B cell (primary cell): Measurements from ENCODE around the gene PGM5. TPM values are rescaled to one million over a fixed set of nuclear protein-coding genes. Genes with fewer than 3 reads are reported as not detected.
A peak's percentile ranks its signal among the peaks of the same experiment; 100 is the strongest.
"Not testable (repeated sequence)": the region's sequence is repeated elsewhere in the genome, so short reads cannot be mapped to it uniquely, and the experiment has no call there.

ENCODE experiments used
- ATAC-seq: fragments of 200-7000 bp; cut with Tn5 transposase; one replicate; pipeline ENCODE4 v1.10.0; 2021; ENCODE audit warnings: low read depth, mild to moderate bottlenecking, moderate number of reproducible peaks, moderate library complexity
- CTCF ChIA-PET: fragments of 350-600 bp; sonication (Branson Sonifier 250); formaldehyde crosslinking; loops from one replicate; lab custom pipeline; 2021; ENCODE audit warnings: antibody characterized with exemption, inconsistent platforms; lab: Charles Lee
- POLR2A ChIA-PET: fragments of 350-600 bp; sonication (Branson Sonifier 250); formaldehyde crosslinking; loops from one replicate; lab custom pipeline; 2021; ENCODE audit warnings: antibody characterized with exemption; lab: Charles Lee
- DNase-seq: peaks from one replicate; pipeline ENCODE4 v3.0.0; 2013
- H2AFZ ChIP-seq: 2 replicates; pipeline ENCODE4 v1.6.1; 2012; ENCODE audit warnings: mild to moderate bottlenecking, low read depth, low read length; ENCODE audit not compliant: insufficient read depth, poor library complexity, severe bottlenecking
- H3K27ac ChIP-seq, 2 donors: 1 replicate in 1 of 2; 2 replicates in 1 of 2; pipeline ENCODE4 v1.5.1; 2012 to 2013; ENCODE audit warnings: low read length in 2 of 2, mild to moderate bottlenecking in 2 of 2, moderate library complexity in 1 of 2
- H3K27me3 ChIP-seq, 4 experiments: fragments of 200-600 bp in 1 of 4; sonication (generic) in 1 of 4; replicated peaks in 1 of 4; 1 replicate in 2 of 4; 2 replicates in 2 of 4; pipeline versions ENCODE4 v1.6.1 to v1.7.0; 2013 to 2016; ENCODE audit warnings: low read length in 3 of 4, mild to moderate bottlenecking in 2 of 4, mixed read lengths in 1 of 4, moderate library complexity in 1 of 4; ENCODE audit not compliant: insufficient read depth in 4 of 4, control insufficient read depth in 3 of 4; ENCODE audit errors: control extremely low read depth in 1 of 4
- H3K36me3 ChIP-seq, 2 experiments: replicated peaks in 1 of 2; 1 replicate in 1 of 2; 2 replicates in 1 of 2; pipeline versions ENCODE4 v1.6.1 to v1.7.1; 2013; ENCODE audit warnings: low read length in 1 of 2; ENCODE audit not compliant: insufficient read depth in 2 of 2, control insufficient read depth in 1 of 2; ENCODE audit errors: control extremely low read depth in 1 of 2, extremely low read depth in 1 of 2
- H3K4me1 ChIP-seq, 2 donors: fragments of 200-600 bp in 1 of 2; sonication (generic) in 1 of 2; 1 replicate in 1 of 2; 2 replicates in 1 of 2; pipeline versions ENCODE4 v1.5.1 to v1.6.1; 2013 to 2017; ENCODE audit warnings: low read length in 2 of 2; ENCODE audit not compliant: control insufficient read depth in 2 of 2, insufficient read depth in 2 of 2
- H3K4me2 ChIP-seq: replicated peaks from 2 replicates; pipeline ENCODE3; 2012; ENCODE audit warnings: mild to moderate bottlenecking, low read depth, low read length; ENCODE audit not compliant: poor library complexity, severe bottlenecking
- H3K4me3 ChIP-seq, 5 experiments: fragments of 200-600 bp in 1 of 5; sonication (generic) in 1 of 5; 1 replicate in 3 of 5; 2 replicates in 2 of 5; pipeline versions ENCODE4 v1.5.1 to v1.7.0; 2011 to 2016; ENCODE audit warnings: low read length in 4 of 5, mild to moderate bottlenecking in 4 of 5, low read depth in 2 of 5, control low read depth in 1 of 5, moderate library complexity in 1 of 5; ENCODE audit not compliant: insufficient read depth in 1 of 5; ENCODE audit errors: control extremely low read depth in 1 of 5, extremely low read depth in 1 of 5
- H3K79me2 ChIP-seq: fragments of 200-600 bp; sonication (generic); one replicate; pipeline ENCODE4 v1.6.0; 2016; ENCODE audit warnings: low read length; ENCODE audit not compliant: control insufficient read depth, insufficient read depth
- H3K9ac ChIP-seq: fragments of 200-600 bp; sonication (generic); 2 replicates; pipeline ENCODE4 v1.6.1; 2017; ENCODE audit warnings: mild to moderate bottlenecking, low read length, moderate library complexity
- H3K9me3 ChIP-seq, 3 donors: one replicate each; pipeline versions ENCODE4 v1.6.1 to v1.7.1; 2013; ENCODE audit warnings: low read length in 2 of 3; ENCODE audit not compliant: control insufficient read depth in 2 of 3, insufficient read depth in 1 of 3; ENCODE audit errors: control extremely low read depth in 1 of 3
- H4K20me1 ChIP-seq: 2 replicates; pipeline ENCODE4 v1.6.0; 2012; ENCODE audit warnings: mild to moderate bottlenecking, low read length; ENCODE audit not compliant: insufficient read depth, control insufficient read depth, poor library complexity, severe bottlenecking
- H3K27ac Mint-ChIP-seq: one replicate; pipeline ENCODE4 v1.8.0; 2021; ENCODE audit warnings: mixed read lengths
- H3K27me3 Mint-ChIP-seq: one replicate; pipeline ENCODE4 v1.8.0; 2021; ENCODE audit warnings: mixed read lengths
- H3K4me1 Mint-ChIP-seq: one replicate; pipeline ENCODE4 v1.8.0; 2021; ENCODE audit warnings: mixed read lengths
- H3K4me3 Mint-ChIP-seq: one replicate; pipeline ENCODE4 v1.8.0; 2021; ENCODE audit warnings: mixed read lengths
- H3K9me3 Mint-ChIP-seq: one replicate; pipeline ENCODE4 v1.8.0; 2022; ENCODE audit warnings: mixed read lengths; ENCODE audit not compliant: insufficient read depth
- WGBS: methylation state at CpG from one replicate; pipeline ENCODE4 v1.1.5; 2013; ENCODE audit warnings: missing lambda C conversion rate; ENCODE audit not compliant: insufficient coverage; 5-methylcytosine and 5-hydroxymethylcytosine counted together
- intact Hi-C: fragments of 100-400 bp; cut with micrococcal nuclease; formaldehyde crosslinking; loops from one replicate; pipeline ENCODE4 v1.10.0; 2022
- polyA plus RNA-seq: library from polyadenylated mRNA; depleted of rRNA; stranded (reverse); fragments of >200 nt; gene quantifications from 2 replicates; pipeline ENCODE4 v1.2.3, GENCODE V29; 2012
- total RNA-seq, 2 donors: library from RNA; stranded (reverse); fragments of 120-200 nt in 1 of 2; gene quantifications; 1 replicate in 1 of 2; 2 replicates in 1 of 2; pipeline versions ENCODE4 v1.2.3 to v1.2.4, GENCODE V29; 2013 to 2022
- TF ChIP-seq, protein P1 (sequence below): fragments of 200-600 bp; IDR thresholded peaks from one replicate; pipeline ENCODE4 v1.8.0; 2022; ENCODE audit warnings: antibody characterized with exemption, mild to moderate bottlenecking

The PGM5 gene
- total and polyA plus RNA-seq, 2 donors (not counting 1 experiment from before 2014, with no cell fraction given): not detected

DNA sequence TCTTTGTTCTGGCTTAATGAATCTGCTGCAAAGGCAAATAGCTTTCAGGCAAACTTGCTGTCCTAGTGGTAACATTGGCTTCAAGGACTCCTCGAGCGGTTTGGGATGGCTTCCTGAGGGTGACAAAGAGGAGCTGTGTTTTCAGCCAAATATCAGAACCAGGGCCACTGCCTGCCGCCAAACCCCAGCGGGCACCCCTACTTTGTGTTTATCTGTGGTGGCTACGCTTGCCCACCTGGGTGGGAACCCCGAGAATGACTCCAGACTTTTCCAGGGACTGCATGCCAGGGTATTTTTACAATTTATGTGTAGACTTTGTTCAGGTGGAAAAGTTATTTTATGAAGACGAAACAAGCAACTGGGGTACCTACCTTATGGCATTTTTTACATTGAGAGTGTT, 18.4 kb upstream of the PGM5 start:
- H3K27me3 Mint-ChIP-seq, H3K9ac ChIP-seq, H4K20me1 ChIP-seq, DNase-seq, intact Hi-C loops, H3K4me2 ChIP-seq, ATAC-seq, H3K4me3 Mint-ChIP-seq, CTCF ChIA-PET, H3K4me1 ChIP-seq, H3K27me3 ChIP-seq, H3K9me3 Mint-ChIP-seq, POLR2A ChIA-PET, H2AFZ ChIP-seq, H3K4me3 ChIP-seq, H3K36me3 ChIP-seq, H3K4me1 Mint-ChIP-seq, H3K9me3 ChIP-seq, H3K27ac ChIP-seq, H3K79me2 ChIP-seq, H3K27ac Mint-ChIP-seq: not testable (repeated sequence)
- 89% methylated on average over 5 of the region's 7 CpGs for WGBS

DNA sequence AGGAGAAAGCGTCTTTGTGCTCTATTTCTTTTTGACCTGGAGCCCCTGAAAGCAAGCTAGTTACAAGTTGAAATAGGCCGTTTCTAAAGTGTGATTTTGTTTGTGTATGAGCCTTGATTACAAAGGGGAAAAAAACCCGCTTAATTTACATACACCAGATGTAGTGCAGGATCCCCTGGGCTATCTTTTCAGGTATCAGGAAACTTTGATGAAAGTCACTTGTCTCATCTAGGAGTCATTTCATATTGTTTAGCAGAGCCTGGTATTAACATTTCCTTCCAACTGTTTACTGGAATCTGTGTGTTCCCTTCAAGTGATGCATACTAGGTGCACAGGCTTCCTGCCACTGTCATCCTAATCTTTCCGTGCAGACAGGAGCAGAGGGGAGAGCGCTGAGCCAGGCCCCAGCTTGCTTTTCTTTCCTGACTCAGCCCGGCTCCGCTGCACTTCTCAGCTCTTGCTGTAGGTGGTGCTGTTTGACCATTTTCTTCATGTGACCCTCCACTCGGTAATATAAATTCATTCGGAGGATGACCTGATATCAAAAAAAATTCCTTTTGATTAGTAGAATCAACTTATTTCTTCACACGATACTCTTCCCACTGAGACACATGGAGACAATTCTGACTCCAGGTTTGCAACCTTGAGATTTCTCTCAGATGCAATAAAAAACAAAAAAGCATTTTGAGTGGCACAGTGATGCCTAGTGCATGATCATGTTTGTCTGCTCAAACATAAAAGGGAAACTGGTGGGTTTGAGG, 14.0 kb upstream of the PGM5 start:
- H3K9ac ChIP-seq, H3K4me2 ChIP-seq, H3K4me1 ChIP-seq, H3K36me3 ChIP-seq, H3K79me2 ChIP-seq, DNase-seq, H3K4me3 Mint-ChIP-seq, POLR2A ChIA-PET, H3K27ac ChIP-seq, H2AFZ ChIP-seq, H4K20me1 ChIP-seq, H3K9me3 ChIP-seq, H3K9me3 Mint-ChIP-seq, H3K27me3 ChIP-seq, H3K4me3 ChIP-seq, H3K4me1 Mint-ChIP-seq, H3K27me3 Mint-ChIP-seq, H3K27ac Mint-ChIP-seq: not testable (repeated sequence)
- TF ChIP-seq, protein P1, sequence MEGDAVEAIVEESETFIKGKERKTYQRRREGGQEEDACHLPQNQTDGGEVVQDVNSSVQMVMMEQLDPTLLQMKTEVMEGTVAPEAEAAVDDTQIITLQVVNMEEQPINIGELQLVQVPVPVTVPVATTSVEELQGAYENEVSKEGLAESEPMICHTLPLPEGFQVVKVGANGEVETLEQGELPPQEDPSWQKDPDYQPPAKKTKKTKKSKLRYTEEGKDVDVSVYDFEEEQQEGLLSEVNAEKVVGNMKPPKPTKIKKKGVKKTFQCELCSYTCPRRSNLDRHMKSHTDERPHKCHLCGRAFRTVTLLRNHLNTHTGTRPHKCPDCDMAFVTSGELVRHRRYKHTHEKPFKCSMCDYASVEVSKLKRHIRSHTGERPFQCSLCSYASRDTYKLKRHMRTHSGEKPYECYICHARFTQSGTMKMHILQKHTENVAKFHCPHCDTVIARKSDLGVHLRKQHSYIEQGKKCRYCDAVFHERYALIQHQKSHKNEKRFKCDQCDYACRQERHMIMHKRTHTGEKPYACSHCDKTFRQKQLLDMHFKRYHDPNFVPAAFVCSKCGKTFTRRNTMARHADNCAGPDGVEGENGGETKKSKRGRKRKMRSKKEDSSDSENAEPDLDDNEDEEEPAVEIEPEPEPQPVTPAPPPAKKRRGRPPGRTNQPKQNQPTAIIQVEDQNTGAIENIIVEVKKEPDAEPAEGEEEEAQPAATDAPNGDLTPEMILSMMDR: peak; percentile 34
- CTCF ChIA-PET: interaction anchor here (1.2 to 1.5 kb wide), 3 partner anchors 217 to 657 kb away, joined by 5 to 7 read pairs (median 6); no protein-coding TSS in a partner anchor
- WGBS: no CpG with 5 or more reads among the region's 10 CpGs
- intact Hi-C loops: loop anchor here (5.0 kb wide), 1 partner anchor 225 kb away; no protein-coding TSS in a partner anchor
- peak; percentile 91 for ATAC-seq

DNA sequence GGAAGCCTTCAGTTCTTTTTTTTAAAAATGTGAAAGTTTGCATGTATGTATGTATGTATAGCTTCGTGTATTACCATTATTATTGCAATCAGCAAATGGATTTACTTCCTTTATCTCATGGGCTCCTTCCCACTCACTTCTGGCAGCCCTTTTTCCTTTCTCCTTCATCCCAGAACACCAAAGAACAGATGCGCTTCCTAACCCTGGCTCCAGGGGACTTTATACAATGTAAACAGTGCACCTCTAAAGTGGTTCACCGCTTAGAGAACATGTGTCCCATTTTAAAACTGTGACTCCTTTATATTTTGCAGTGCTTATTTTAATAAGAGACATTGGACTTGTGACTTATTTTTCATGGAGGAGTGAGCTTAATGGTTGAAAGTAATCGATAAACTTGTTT, 13.2 kb upstream of the PGM5 start:
- not testable (repeated sequence) for ATAC-seq

More for the DNA sequence above, 13.2 kb upstream of the PGM5 start:
- DNase-seq, H3K36me3 ChIP-seq, H3K4me3 Mint-ChIP-seq, H3K4me1 Mint-ChIP-seq, POLR2A ChIA-PET, H3K27ac ChIP-seq, H3K27me3 Mint-ChIP-seq, H3K9me3 Mint-ChIP-seq, H3K4me1 ChIP-seq, H3K4me3 ChIP-seq, H4K20me1 ChIP-seq, H3K9ac ChIP-seq, H3K79me2 ChIP-seq, H3K4me2 ChIP-seq, H3K27me3 ChIP-seq, H2AFZ ChIP-seq, H3K27ac Mint-ChIP-seq, H3K9me3 ChIP-seq: not testable (repeated sequence)
- intact Hi-C loops: loop anchor here (5.0 kb wide), 1 partner anchor 224 kb away; no protein-coding TSS in a partner anchor
- no CpG with 5 or more reads among the region's 4 CpGs for WGBS
- CTCF ChIA-PET: interaction anchor here (0.6 to 1.5 kb wide), 11 partner anchors 216 to 908 kb away, joined by 3 to 9 read pairs (median 5); no protein-coding TSS in a partner anchor
